NB4 (cell line): ENCODE data around the gene DCLK1.

ENCODE experiments used
- CTCF ChIP-seq: IDR thresholded peaks from one replicate; pipeline ENCODE4 v1.5.1; 2012; ENCODE audit warnings: low read depth, low read length
- MAX ChIP-seq: IDR thresholded peaks from 2 replicates; pipeline ENCODE4 v1.6.1; 2011; ENCODE audit warnings: low read depth, low read length
- POLR2A ChIP-seq: IDR thresholded peaks from 2 replicates; pipeline ENCODE4 v1.6.1; 2011; ENCODE audit warnings: mild to moderate bottlenecking; ENCODE audit not compliant: insufficient read length; ENCODE audit errors: extremely low read depth

DNA sequence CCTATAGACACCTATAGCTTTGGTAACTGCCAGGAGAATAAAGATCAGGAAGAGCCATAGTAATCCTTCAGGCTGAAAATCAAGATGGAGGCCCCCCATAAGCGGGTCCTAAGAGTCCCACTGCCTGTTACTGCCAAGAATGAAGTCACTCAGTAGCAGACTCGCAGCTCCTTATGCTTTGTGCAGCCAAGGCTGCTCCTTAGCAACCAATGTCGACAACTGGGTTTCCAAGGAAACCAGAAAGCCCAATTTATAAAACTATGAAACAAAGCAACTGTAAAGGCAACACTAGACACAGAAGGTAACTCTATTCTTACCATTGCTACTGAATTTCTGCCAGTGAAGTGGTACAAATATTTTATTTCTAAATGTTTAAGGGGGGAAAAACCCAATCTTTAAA lies 56.5 kb downstream of the DCLK1 start:
- TF ChIP-seq CTCF (no peak), POLR2A (no peak), MAX (no peak)
